Astrocyte (in vitro differentiated cells and primary cell): ENCODE results near the gene LRCH1. TPM values are rescaled to one million over a fixed set of nuclear protein-coding genes. Genes with fewer than 3 reads are reported as not detected.

Experiments used
- DNase-seq: peaks from one replicate; pipeline ENCODE4 v3.0.0-alpha.2; 2010; ENCODE audit warnings: low read depth
- FAIRE-seq: peaks from 2 replicates; lab custom pipeline; 2011; peaks lifted over from hg19 to GRCh38; lab: Jason Lieb, UNC
- H2AFZ ChIP-seq: 2 replicates; pipeline ENCODE4 v1.6.0; 2012; ENCODE audit warnings: low read depth, low read length, inconsistent platforms
- H3K27ac ChIP-seq: 2 replicates; pipeline ENCODE4 v1.5.1; 2011; ENCODE audit warnings: low read depth, low read length, inconsistent platforms
- H3K27me3 ChIP-seq: 2 replicates; pipeline ENCODE4 v1.6.0; 2011; ENCODE audit warnings: low read length, inconsistent platforms; ENCODE audit not compliant: insufficient read depth
- H3K36me3 ChIP-seq: 2 replicates; pipeline ENCODE4 v1.5.1; 2011; ENCODE audit warnings: low read length, inconsistent platforms; ENCODE audit not compliant: insufficient read depth
- H3K4me1 ChIP-seq: 2 replicates; pipeline ENCODE4 v1.5.1; 2011; ENCODE audit warnings: low read length, inconsistent platforms; ENCODE audit not compliant: insufficient read depth
- H3K4me2 ChIP-seq: 2 replicates; pipeline ENCODE4 v1.6.0; 2012; ENCODE audit warnings: low read length, inconsistent platforms
- H3K4me3 ChIP-seq: 2 replicates; pipeline ENCODE4 v1.5.1; 2011; ENCODE audit warnings: low read depth, mild to moderate bottlenecking, low read length, inconsistent platforms; ENCODE audit not compliant: insufficient read depth
- H3K79me2 ChIP-seq: 2 replicates; pipeline ENCODE4 v1.6.0; 2012; ENCODE audit warnings: mild to moderate bottlenecking, low read length, inconsistent platforms; ENCODE audit not compliant: insufficient read depth
- H3K9ac ChIP-seq: 2 replicates; pipeline ENCODE4 v1.6.0; 2012; ENCODE audit warnings: mild to moderate bottlenecking, low read length, inconsistent platforms
- H3K9me3 ChIP-seq: 2 replicates; pipeline ENCODE4 v1.5.1; 2012; ENCODE audit warnings: low read depth, mild to moderate bottlenecking, low read length, inconsistent platforms; ENCODE audit not compliant: insufficient read depth
- H4K20me1 ChIP-seq: 2 replicates; pipeline ENCODE4 v1.6.0; 2012; ENCODE audit warnings: low read length, inconsistent platforms; ENCODE audit not compliant: insufficient read depth
- H3K27ac Mint-ChIP-seq: one replicate; pipeline ENCODE4 v1.8.0; 2021; ENCODE audit warnings: mild to moderate bottlenecking, mixed read lengths; ENCODE audit not compliant: unreplicated experiment
- H3K27me3 Mint-ChIP-seq: one replicate; pipeline ENCODE4 v1.8.0; 2021; ENCODE audit warnings: low read depth, mixed read lengths; ENCODE audit not compliant: unreplicated experiment
- H3K36me3 Mint-ChIP-seq: one replicate; pipeline ENCODE4 v1.8.0; 2021; ENCODE audit warnings: low read depth, mixed read lengths; ENCODE audit not compliant: unreplicated experiment
- H3K4me1 Mint-ChIP-seq: one replicate; pipeline ENCODE4 v1.8.0; 2021; ENCODE audit warnings: low read depth, mixed read lengths; ENCODE audit not compliant: unreplicated experiment
- H3K4me3 Mint-ChIP-seq: one replicate; pipeline ENCODE4 v1.8.0; 2021; ENCODE audit warnings: mild to moderate bottlenecking, moderate library complexity, mixed read lengths; ENCODE audit not compliant: unreplicated experiment
- H3K9me3 Mint-ChIP-seq: one replicate; pipeline ENCODE4 v1.8.0; 2021; ENCODE audit warnings: mild to moderate bottlenecking, mixed read lengths; ENCODE audit not compliant: unreplicated experiment
- EZH2 ChIP-seq: IDR thresholded peaks from 2 replicates; pipeline ENCODE4 v1.6.1; 2012; ENCODE audit warnings: mild to moderate bottlenecking, low read length, inconsistent platforms; ENCODE audit not compliant: insufficient read depth
- total RNA-seq: library from RNA; stranded (reverse); gene quantifications from 2 replicates; pipeline ENCODE4 v1.2.1, GENCODE V29; 2021
- TF ChIP-seq, protein P1 (sequence below): IDR thresholded peaks from 2 replicates; pipeline ENCODE4 v1.5.1; 2011; ENCODE audit warnings: low read depth, mild to moderate bottlenecking, inconsistent platforms, low read length, moderate library complexity; ENCODE audit not compliant: insufficient read depth

Gene LRCH1
- total RNA-seq, 1 donor from 2014 or later: 17.7 TPM

DNA sequence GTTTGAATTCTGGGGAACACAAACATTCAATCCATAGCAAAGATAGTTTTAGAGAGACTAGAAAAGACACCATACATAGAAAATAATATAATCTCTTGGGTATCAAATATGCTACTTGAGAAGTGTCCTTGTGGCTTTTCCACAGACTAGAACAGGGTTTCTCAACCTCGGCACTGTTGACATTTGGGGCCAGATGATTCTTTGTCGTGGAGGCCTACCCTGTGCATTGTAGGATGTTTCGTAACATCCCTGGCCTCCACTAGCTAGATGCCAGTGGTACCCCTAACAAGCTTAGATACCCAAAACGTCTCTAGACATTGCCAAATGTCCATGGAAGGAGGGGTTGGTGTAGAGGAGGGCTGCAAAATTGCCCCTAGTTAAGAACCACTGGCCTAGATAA, 246.2 kb downstream of the LRCH1 start:
- H3K79me2 ChIP-seq: peaks cover 28% of the 10 kb centered on the region
- no peak overlapping the region for H3K4me2 ChIP-seq
- no peaks in the 10 kb centered on the region for H3K27me3 Mint-ChIP-seq
- H2AFZ ChIP-seq: no peak overlapping the region
- DNase-seq (no peak), FAIRE-seq (no peak)
- no peak overlapping the region for H3K9ac ChIP-seq
- H3K36me3 Mint-ChIP-seq: peaks cover 3% of the 10 kb centered on the region
- H3K9me3 Mint-ChIP-seq: no peaks in the 10 kb centered on the region
- peaks cover 6% of the 10 kb centered on the region for H4K20me1 ChIP-seq
- H3K27me3 ChIP-seq: no peaks in the 10 kb centered on the region
- TF ChIP-seq, protein P1, sequence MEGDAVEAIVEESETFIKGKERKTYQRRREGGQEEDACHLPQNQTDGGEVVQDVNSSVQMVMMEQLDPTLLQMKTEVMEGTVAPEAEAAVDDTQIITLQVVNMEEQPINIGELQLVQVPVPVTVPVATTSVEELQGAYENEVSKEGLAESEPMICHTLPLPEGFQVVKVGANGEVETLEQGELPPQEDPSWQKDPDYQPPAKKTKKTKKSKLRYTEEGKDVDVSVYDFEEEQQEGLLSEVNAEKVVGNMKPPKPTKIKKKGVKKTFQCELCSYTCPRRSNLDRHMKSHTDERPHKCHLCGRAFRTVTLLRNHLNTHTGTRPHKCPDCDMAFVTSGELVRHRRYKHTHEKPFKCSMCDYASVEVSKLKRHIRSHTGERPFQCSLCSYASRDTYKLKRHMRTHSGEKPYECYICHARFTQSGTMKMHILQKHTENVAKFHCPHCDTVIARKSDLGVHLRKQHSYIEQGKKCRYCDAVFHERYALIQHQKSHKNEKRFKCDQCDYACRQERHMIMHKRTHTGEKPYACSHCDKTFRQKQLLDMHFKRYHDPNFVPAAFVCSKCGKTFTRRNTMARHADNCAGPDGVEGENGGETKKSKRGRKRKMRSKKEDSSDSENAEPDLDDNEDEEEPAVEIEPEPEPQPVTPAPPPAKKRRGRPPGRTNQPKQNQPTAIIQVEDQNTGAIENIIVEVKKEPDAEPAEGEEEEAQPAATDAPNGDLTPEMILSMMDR: no peak
- TF ChIP-seq EZH2: no peak
- H3K4me3 ChIP-seq: no peak overlapping the region
- no peak overlapping the region for H3K27ac ChIP-seq
- no peaks in the 10 kb centered on the region for H3K36me3 ChIP-seq
- H3K4me3 Mint-ChIP-seq: no peak overlapping the region
- peaks cover 25% of the 10 kb centered on the region for H3K4me1 ChIP-seq
- no peak overlapping the region for H3K27ac Mint-ChIP-seq
- H3K4me1 Mint-ChIP-seq: peaks cover 35% of the 10 kb centered on the region
- H3K9me3 ChIP-seq: no peaks in the 10 kb centered on the region

DNA sequence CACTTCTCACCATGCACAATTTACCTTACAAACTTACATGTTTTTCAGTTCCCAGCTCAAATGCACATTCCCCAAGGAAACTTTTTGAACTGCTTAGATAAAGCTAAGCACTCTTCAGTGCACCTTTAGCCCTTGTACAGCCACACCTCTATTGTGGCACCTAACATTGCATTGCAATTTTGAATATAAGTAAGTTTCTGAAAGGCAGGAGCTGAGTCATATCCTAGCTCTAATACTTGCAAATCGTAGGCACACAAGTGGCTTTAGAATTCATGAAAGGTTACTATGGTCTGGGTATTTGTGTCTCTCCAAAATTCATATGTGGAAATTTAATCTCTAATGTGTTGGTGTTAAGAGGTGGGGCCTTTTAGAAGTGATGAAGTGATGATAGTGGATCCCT, 248.9 kb downstream of the LRCH1 start:
- peaks cover 37% of the 10 kb centered on the region for H3K4me1 Mint-ChIP-seq
- H3K27me3 ChIP-seq: no peaks in the 10 kb centered on the region

More for the DNA sequence above, 248.9 kb downstream of the LRCH1 start:
- TF ChIP-seq, protein P1: no peak
- no peak for TF ChIP-seq EZH2
- Histone ChIP-seq H3K27ac (no peak overlapping the region), H4K20me1 (no peaks in the 10 kb centered on the region), H3K4me2 (no peak overlapping the region), H3K79me2 (peaks cover under 1% of the 10 kb centered on the region), H2AFZ (no peak overlapping the region), H3K9me3 (no peaks in the 10 kb centered on the region), H3K4me1 (peaks cover 18% of the 10 kb centered on the region), H3K9ac (no peak overlapping the region), H3K36me3 (no peaks in the 10 kb centered on the region), H3K4me3 (no peak overlapping the region)
- H3K9me3 Mint-ChIP-seq: peaks cover 7% of the 10 kb centered on the region
- no peak for DNase-seq
- FAIRE-seq: no peak
- H3K27me3 Mint-ChIP-seq: no peaks in the 10 kb centered on the region
- H3K36me3 Mint-ChIP-seq: peaks cover 3% of the 10 kb centered on the region
- no peak overlapping the region for H3K4me3 Mint-ChIP-seq
- H3K27ac Mint-ChIP-seq: peak overlapping the region; percentile 0

Other genes with a start within 250 kb of the LRCH1 start
- gene RUBCNL, start 165.9 kb upstream of the LRCH1 start, total RNA-seq: 1.3 and 1.5 TPM in 2 replicates
- gene ESD, start 244.0 kb downstream of the LRCH1 start, total RNA-seq: 91.3 and 94.5 TPM in 2 replicates